Esophagus mucosa (tissue), 1 donor: ENCODE data around the gene MTREX. TPM values are rescaled to one million over a fixed set of nuclear protein-coding genes. Genes with fewer than 3 reads are reported as not detected.
A peak's percentile ranks its signal among the peaks of the same experiment; 100 is the strongest.

Source experiments
- ATAC-seq: fragments of 200-7000 bp; cut with Tn5 transposase; one replicate; pipeline ENCODE4 v1.9.1; 2020
- total RNA-seq: library from RNA; stranded (reverse); gene quantifications from one replicate; pipeline ENCODE4 v1.2.4, GENCODE V29; 2023
- donor health status: DM: yes; HTN: yes; CAD: no.

The MTREX gene
- total RNA-seq, 1 donor from 2014 or later: 42.2 TPM

GRCh38 chr5:55385846-55386245, 78.1 kb downstream of the MTREX start:
- ATAC-seq: no peak

- ATAC-seq: no peak
Observed at GRCh38 chr5:55386356-55386755, 78.6 kb downstream of the MTREX start.

- peak; percentile 65 for ATAC-seq
Observed at GRCh38 chr5:55387865-55388264, 80.1 kb downstream of the MTREX start.

- no peak for ATAC-seq
Observed at GRCh38 chr5:55391707-55392106, 83.9 kb downstream of the MTREX start.

GRCh38 chr5:55392669-55393068, 84.9 kb downstream of the MTREX start:
- ATAC-seq: no peak

GRCh38 chr5:55393501-55394175, 85.8 kb downstream of the MTREX start:
- no peak for ATAC-seq

GRCh38 chr5:55402199-55402598, 94.4 kb downstream of the MTREX start:
- ATAC-seq: no peak

GRCh38 chr5:55406292-55406691, 98.5 kb downstream of the MTREX start:
- ATAC-seq: no peak

GRCh38 chr5:55407059-55407684, 99.4 kb downstream of the MTREX start:
- ATAC-seq: peak; percentile 51

GRCh38 chr5:55407984-55408383, 100.2 kb downstream of the MTREX start:
- ATAC-seq: no peak

GRCh38 chr5:55409775-55410174, 102.0 kb downstream of the MTREX start:
- ATAC-seq: no peak

GRCh38 chr5:55410845-55411244, 103.1 kb downstream of the MTREX start:
- no peak for ATAC-seq

- no peak for ATAC-seq
Observed at GRCh38 chr5:55411876-55412275, 104.1 kb downstream of the MTREX start.

GRCh38 chr5:55413644-55414043, 105.9 kb downstream of the MTREX start:
- ATAC-seq: no peak

- ATAC-seq: no peak
Observed at GRCh38 chr5:55415071-55415470, 107.3 kb downstream of the MTREX start.

GRCh38 chr5:55416306-55416705, 108.5 kb downstream of the MTREX start:
- ATAC-seq: no peak

GRCh38 chr5:55418994-55419968, 111.5 kb downstream of the MTREX start:
- no peak for ATAC-seq

- ATAC-seq: no peak
Observed at GRCh38 chr5:55421074-55421529, 113.3 kb downstream of the MTREX start.

GRCh38 chr5:55426455-55426854, 118.7 kb downstream of the MTREX start:
- ATAC-seq: no peak

GRCh38 chr5:55427157-55427556, 119.4 kb downstream of the MTREX start:
- ATAC-seq: no peak

- no peak for ATAC-seq
Observed at GRCh38 chr5:55429221-55429612, 121.4 kb downstream of the MTREX start.

- peak; percentile 25 for ATAC-seq
Observed at GRCh38 chr5:55429613-55430253, 121.9 kb downstream of the MTREX start.

- ATAC-seq: no peak
Observed at GRCh38 chr5:55432549-55432948, 124.8 kb downstream of the MTREX start.
